Activated T-cell treated with anti-CD3 and anti-CD28 coated beads for 48 hours (primary cell): ENCODE measurements around the gene ZFP14.

ENCODE experiments used
- DNase-seq: peaks from one replicate; pipeline ENCODE4 v3.0.0-alpha.2; 2020; ENCODE audit warnings: low read depth

Gene ZFP14

GRCh38 chr19:36378625-36379509 is at the start of gene ZFP14:
TSS of gene ZFP14 (minus strand) at chr19:36379201. CDS start at chr19:36367892, 11,309 bp downstream.
- DNase-seq = peak; percentile 90

- DNase-seq = no peak
Measured at GRCh38 chr19:36423925-36424324, 44.9 kb upstream of the ZFP14 start.

- no peak for DNase-seq
Measured at GRCh38 chr19:36421749-36422481, 42.9 kb upstream of the ZFP14 start.

GRCh38 chr19:36420961-36421748 is 42.2 kb upstream of the ZFP14 start:
- no peak for DNase-seq

- peak; percentile 78 for DNase-seq
Measured at GRCh38 chr19:36418287-36419001, 39.4 kb upstream of the ZFP14 start, which contains the start of gene ZFP82. TSS of gene ZFP82 (minus strand) at chr19:36418644. CDS start at chr19:36409789, 8,855 bp downstream.

- DNase-seq = no peak
Measured at GRCh38 chr19:36417752-36418286, 38.8 kb upstream of the ZFP14 start.

GRCh38 chr19:36409841-36410240 is 30.8 kb upstream of the ZFP14 start:
- DNase-seq = no peak

- no peak for DNase-seq
Measured at GRCh38 chr19:36408101-36408500, 29.1 kb upstream of the ZFP14 start.

- no peak for DNase-seq
Measured at GRCh38 chr19:36404498-36404897, 25.5 kb upstream of the ZFP14 start.

GRCh38 chr19:36401475-36401874 is 22.5 kb upstream of the ZFP14 start:
- no peak for DNase-seq

GRCh38 chr19:36398571-36398970 is 19.6 kb upstream of the ZFP14 start:
- no peak for DNase-seq

- no peak for DNase-seq
Measured at GRCh38 chr19:36392916-36393673, 14.1 kb upstream of the ZFP14 start.

- DNase-seq = no peak
Measured at GRCh38 chr19:36379510-36379819, 464 bp upstream of the ZFP14 start.

- DNase-seq = no peak
Measured at GRCh38 chr19:36377541-36378178, 1.3 kb downstream of the ZFP14 start.

- no peak for DNase-seq
Measured at GRCh38 chr19:36373638-36374156, 5.3 kb downstream of the ZFP14 start.

GRCh38 chr19:36371886-36372285 is 7.1 kb downstream of the ZFP14 start:
- no peak for DNase-seq

GRCh38 chr19:36363845-36364244 is 15.2 kb downstream of the ZFP14 start:
- no peak for DNase-seq

GRCh38 chr19:36340786-36341372 is 38.1 kb downstream of the ZFP14 start:
- no peak for DNase-seq
